Measurements from ENCODE around the gene PRDM11. TPM values are rescaled to one million over a fixed set of nuclear protein-coding genes. Genes with fewer than 3 reads are reported as not detected.
A peak's percentile ranks its signal among the peaks of the same experiment; 100 is the strongest.

Gene PRDM11
- total and polyA plus RNA-seq, 10 of the 15 experiments (the other 5 are each of a cell fraction or from before 2014, with no cell fraction given), result 0.03 to 2.4 (median 0.53) TPM

GRCh38 chr11:45102810-45103621 lies 43.4 kb upstream of the PRDM11 start (continued):
- TF ChIP-seq RELB (IDR thresholded peaks at IDR 0.05; ENCODE audit: low read depth) (no peak), BRCA1 (IDR thresholded peaks at IDR 0.05; ENCODE audit: low read depth, low read length) (no peak), CEBPZ (IDR thresholded peaks at IDR 0.05; ENCODE audit: low read depth, low read length) (no peak), ATF3 (IDR thresholded peaks at IDR 0.05; ENCODE audit: borderline replicate concordance, extremely low read depth, low read depth, low read length) (no peak), ESRRA (IDR thresholded peaks at IDR 0.05; ENCODE audit: low read length) (no peak), SREBF2 (IDR thresholded peaks at IDR 0.05; ENCODE audit: low read length) (no peak), NFYB (IDR thresholded peaks at IDR 0.05; ENCODE audit: insufficient read depth, low read depth, low read length) (no peak), IKZF1 (conservative IDR thresholded peaks at IDR 0.05) (peak; percentile 46; the same call in 1 of the 2 replicates), NKRF (conservative IDR thresholded peaks at IDR 0.05) (no peak), ELK1 (IDR thresholded peaks at IDR 0.05; ENCODE audit: low read depth, low read length) (no peak), FOXM1 (IDR thresholded peaks at IDR 0.05; ENCODE audit: low read depth, low read length) (no peak), YY1 (IDR thresholded peaks at IDR 0.05; ENCODE audit: low read depth, low read length) (0 out of 2 replicates have a peak, but pooled peaks have one; percentile 36), PBX3 (IDR thresholded peaks at IDR 0.05; ENCODE audit: insufficient replicate concordance, low read depth, low read length) (no peak), RB1 (IDR thresholded peaks at IDR 0.05; ENCODE audit: borderline replicate concordance) (no peak), GABPA (IDR thresholded peaks at IDR 0.05; ENCODE audit: low read depth) (no peak), PKNOX1 (IDR thresholded peaks at IDR 0.05) (no peak), ETV6 (conservative IDR thresholded peaks at IDR 0.05 in 1 of 2, IDR thresholded peaks at IDR 0.05 in 1 of 2; ENCODE audit: borderline replicate concordance in 1 of 2, low read depth in 1 of 2) (no peak; a peak in 1 of 4 replicates)
